ENCODE results near the gene HGD.

HGD gene

GRCh38 chr3:120645083-120645845, 36.8 kb downstream of the HGD start:
- no peak overlapping the region for H3K27ac ChIP-seq (ENCODE audit: low read depth, low read length)
- no peak for TF ChIP-seq EZH2phosphoT487 (IDR thresholded peaks at IDR 0.05; ENCODE audit: borderline replicate concordance, low read length)
- TF ChIP-seq, protein P1, sequence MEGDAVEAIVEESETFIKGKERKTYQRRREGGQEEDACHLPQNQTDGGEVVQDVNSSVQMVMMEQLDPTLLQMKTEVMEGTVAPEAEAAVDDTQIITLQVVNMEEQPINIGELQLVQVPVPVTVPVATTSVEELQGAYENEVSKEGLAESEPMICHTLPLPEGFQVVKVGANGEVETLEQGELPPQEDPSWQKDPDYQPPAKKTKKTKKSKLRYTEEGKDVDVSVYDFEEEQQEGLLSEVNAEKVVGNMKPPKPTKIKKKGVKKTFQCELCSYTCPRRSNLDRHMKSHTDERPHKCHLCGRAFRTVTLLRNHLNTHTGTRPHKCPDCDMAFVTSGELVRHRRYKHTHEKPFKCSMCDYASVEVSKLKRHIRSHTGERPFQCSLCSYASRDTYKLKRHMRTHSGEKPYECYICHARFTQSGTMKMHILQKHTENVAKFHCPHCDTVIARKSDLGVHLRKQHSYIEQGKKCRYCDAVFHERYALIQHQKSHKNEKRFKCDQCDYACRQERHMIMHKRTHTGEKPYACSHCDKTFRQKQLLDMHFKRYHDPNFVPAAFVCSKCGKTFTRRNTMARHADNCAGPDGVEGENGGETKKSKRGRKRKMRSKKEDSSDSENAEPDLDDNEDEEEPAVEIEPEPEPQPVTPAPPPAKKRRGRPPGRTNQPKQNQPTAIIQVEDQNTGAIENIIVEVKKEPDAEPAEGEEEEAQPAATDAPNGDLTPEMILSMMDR (IDR thresholded peaks at IDR 0.05; ENCODE audit: low read depth, low read length, poor library complexity, severe bottlenecking) = no peak
- H3K27me3 ChIP-seq (ENCODE audit: control insufficient read depth, low read length) = peaks cover 4% of the 10 kb centered on the region; the same call in 1 of the 2 replicates
- H3K4me2 ChIP-seq (ENCODE audit: low read length) = no peak overlapping the region
- H3K4me3 ChIP-seq (ENCODE audit: low read length) = no peak overlapping the region
- no peaks in the 10 kb centered on the region for H3K4me1 ChIP-seq (ENCODE audit: control insufficient read depth, low read length)
- H3F3A ChIP-seq (ENCODE audit: control insufficient read depth, insufficient read depth) = no peaks in the 10 kb centered on the region
- H3K9me2 ChIP-seq (replicated peaks; ENCODE audit: control insufficient read depth, low read length) = no peaks in the 10 kb centered on the region
- no peaks in the 10 kb centered on the region for H3K79me2 ChIP-seq (ENCODE audit: control insufficient read depth, low read length)
- no peaks in the 10 kb centered on the region for H4K20me1 ChIP-seq (ENCODE audit: control insufficient read depth, insufficient read depth, low read depth, low read length)
- H3K9me3 ChIP-seq (ENCODE audit: control insufficient read depth, insufficient read depth, low read length) = no peaks in the 10 kb centered on the region
- no peaks in the 10 kb centered on the region for H3K36me3 ChIP-seq (ENCODE audit: control insufficient read depth, low read length)

- Histone ChIP-seq H3F3A (ENCODE audit: control insufficient read depth, insufficient read depth) (no peaks in the 10 kb centered on the region), H3K36me3 (ENCODE audit: control insufficient read depth, low read length) (no peaks in the 10 kb centered on the region), H3K27ac (ENCODE audit: low read depth, low read length) (no peak overlapping the region), H3K27me3 (ENCODE audit: control insufficient read depth, low read length) (peaks cover 4% of the 10 kb centered on the region; the same call in 1 of the 2 replicates), H3K9me2 (replicated peaks; ENCODE audit: control insufficient read depth, low read length) (no peaks in the 10 kb centered on the region), H3K4me2 (ENCODE audit: low read length) (no peak overlapping the region), H4K20me1 (ENCODE audit: control insufficient read depth, insufficient read depth, low read depth, low read length) (no peaks in the 10 kb centered on the region), H3K79me2 (ENCODE audit: control insufficient read depth, low read length) (no peaks in the 10 kb centered on the region), H3K9me3 (ENCODE audit: control insufficient read depth, insufficient read depth, low read length) (no peaks in the 10 kb centered on the region), H3K4me1 (ENCODE audit: control insufficient read depth, low read length) (no peaks in the 10 kb centered on the region), H3K4me3 (ENCODE audit: low read length) (no peak overlapping the region)
- TF ChIP-seq, protein P1 (IDR thresholded peaks at IDR 0.05; ENCODE audit: low read depth, low read length, poor library complexity, severe bottlenecking) = no peak
- TF ChIP-seq EZH2phosphoT487 (IDR thresholded peaks at IDR 0.05; ENCODE audit: borderline replicate concordance, low read length) = no peak
These were observed 39.6 kb downstream of the HGD start for GRCh38 chr3:120642368-120642948.

DNA sequence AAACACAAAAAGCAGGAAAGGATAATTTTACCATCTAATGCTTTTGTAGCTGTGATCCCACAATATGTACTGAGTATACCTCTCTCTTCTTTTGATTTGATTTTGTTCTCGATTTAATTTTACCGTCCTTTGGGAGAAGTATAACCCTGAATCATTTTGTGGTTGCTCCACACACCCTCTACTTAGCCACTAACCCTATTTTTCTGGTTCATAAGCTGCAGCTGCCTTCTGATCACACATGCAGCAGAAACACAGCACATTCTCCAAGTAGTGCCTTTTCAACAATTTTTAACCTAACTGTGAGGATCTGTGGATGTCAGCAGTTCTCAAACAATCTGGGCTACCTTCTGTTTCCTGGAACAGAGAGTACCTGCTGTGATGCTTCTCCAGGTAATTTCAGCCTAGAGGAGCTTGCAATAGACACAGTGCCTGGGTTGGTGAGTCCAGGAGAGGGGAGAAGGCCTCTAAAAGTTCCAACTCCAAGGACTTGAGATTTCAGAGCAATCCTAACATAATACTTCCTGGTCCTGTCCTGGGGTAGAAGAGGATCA, 40.3 kb downstream of the HGD start:
- Histone ChIP-seq H3K4me3 (ENCODE audit: low read length) (no peak overlapping the region), H3K4me1 (ENCODE audit: control insufficient read depth, low read length) (no peaks in the 10 kb centered on the region), H3K27ac (ENCODE audit: low read depth, low read length) (no peak overlapping the region), H3K79me2 (ENCODE audit: control insufficient read depth, low read length) (no peaks in the 10 kb centered on the region), H3K27me3 (ENCODE audit: control insufficient read depth, low read length) (no peaks in the 10 kb centered on the region; the same call in 1 of the 2 replicates), H3F3A (ENCODE audit: control insufficient read depth, insufficient read depth) (no peaks in the 10 kb centered on the region), H3K36me3 (ENCODE audit: control insufficient read depth, low read length) (no peaks in the 10 kb centered on the region), H4K20me1 (ENCODE audit: control insufficient read depth, insufficient read depth, low read depth, low read length) (no peaks in the 10 kb centered on the region), H3K4me2 (ENCODE audit: low read length) (no peak overlapping the region), H3K9me2 (replicated peaks; ENCODE audit: control insufficient read depth, low read length) (no peaks in the 10 kb centered on the region), H3K9me3 (ENCODE audit: control insufficient read depth, insufficient read depth, low read length) (no peaks in the 10 kb centered on the region)
- TF ChIP-seq, protein P1 (IDR thresholded peaks at IDR 0.05; ENCODE audit: low read depth, low read length, poor library complexity, severe bottlenecking) = no peak
- no peak for TF ChIP-seq EZH2phosphoT487 (IDR thresholded peaks at IDR 0.05; ENCODE audit: borderline replicate concordance, low read length)

All from DOHH2 (cell line).